Skeletal muscle tissue (tissue), 4 donors: ENCODE results near the gene ELK4. TPM values are rescaled to one million over a fixed set of nuclear protein-coding genes. Genes with fewer than 3 reads are reported as not detected.

Source experiments
- H3K27ac ChIP-seq: one replicate; pipeline ENCODE4 v1.7.0; 2013; ENCODE audit warnings: mild to moderate bottlenecking, low read depth, low read length, inconsistent platforms
- H3K27me3 ChIP-seq, 3 donors: one replicate each; pipeline ENCODE4 v1.7.0; 2013; ENCODE audit warnings: low read length in 3 of 3; ENCODE audit not compliant: control insufficient read depth in 3 of 3, insufficient read depth in 3 of 3
- H3K36me3 ChIP-seq, 3 donors: one replicate each; pipeline ENCODE4 v1.7.0; 2013; ENCODE audit warnings: low read length in 3 of 3; ENCODE audit not compliant: control insufficient read depth in 3 of 3, insufficient read depth in 3 of 3
- H3K4me1 ChIP-seq, 3 donors: one replicate each; pipeline ENCODE4 v1.7.0; 2013; ENCODE audit warnings: low read length in 3 of 3, mild to moderate bottlenecking in 3 of 3; ENCODE audit not compliant: control insufficient read depth in 3 of 3, insufficient read depth in 3 of 3
- H3K4me3 ChIP-seq, 3 donors: one replicate each; pipeline ENCODE4 v1.7.0; 2013; ENCODE audit warnings: low read length in 3 of 3
- H3K9ac ChIP-seq, 3 donors: one replicate each; pipeline ENCODE4 v1.7.0; 2013; ENCODE audit warnings: low read length in 3 of 3, mild to moderate bottlenecking in 3 of 3, moderate library complexity in 2 of 3, low read depth in 1 of 3
- H3K9me3 ChIP-seq, 3 donors: one replicate each; pipeline ENCODE4 v1.7.0; 2013; ENCODE audit warnings: low read length in 3 of 3; ENCODE audit not compliant: control insufficient read depth in 3 of 3
- total RNA-seq: library from RNA; depleted of rRNA; stranded (reverse); fragments of >200 nt; gene quantifications from one replicate; pipeline ENCODE4 v1.2.3, GENCODE V29; 2014
- donor health status: Osteomylitis.

Gene ELK4
- total RNA-seq, 1 donor from 2014 or later = 13.6 TPM

GRCh38 chr1:205665201-205666045 lies 33.6 kb upstream of the ELK4 start:
- Histone ChIP-seq H3K4me1 (peaks cover 3 to 51% (median 28%) of the 10 kb centered on the region in 3 donors), H3K9ac (no peak overlapping the region)

GRCh38 chr1:205664399-205665017 lies 32.7 kb upstream of the ELK4 start:
- Histone ChIP-seq H3K4me3 (no peak overlapping the region), H3K27me3 (peaks cover 0 to 9% (median under 1%) of the 10 kb centered on the region in 3 donors), H3K9ac (peak overlapping the region in 1 of 3 donors; percentile 25), H3K9me3 (no peaks in the 10 kb centered on the region), H3K36me3 (peaks cover 0 to 4% (median 0%) of the 10 kb centered on the region in 3 donors), H3K27ac (peak overlapping the region; percentile 12), H3K4me1 (peaks cover 3 to 43% (median 21%) of the 10 kb centered on the region in 3 donors)

More at GRCh38 chr1:205665201-205666045, 33.6 kb upstream of the ELK4 start:
- Histone ChIP-seq H3K27ac (no peak overlapping the region), H3K4me3 (no peak overlapping the region), H3K27me3 (peaks cover 0 to 9% (median 0%) of the 10 kb centered on the region in 3 donors), H3K9me3 (no peaks in the 10 kb centered on the region), H3K36me3 (peaks cover 0 to 4% (median 0%) of the 10 kb centered on the region in 3 donors)

DNA sequence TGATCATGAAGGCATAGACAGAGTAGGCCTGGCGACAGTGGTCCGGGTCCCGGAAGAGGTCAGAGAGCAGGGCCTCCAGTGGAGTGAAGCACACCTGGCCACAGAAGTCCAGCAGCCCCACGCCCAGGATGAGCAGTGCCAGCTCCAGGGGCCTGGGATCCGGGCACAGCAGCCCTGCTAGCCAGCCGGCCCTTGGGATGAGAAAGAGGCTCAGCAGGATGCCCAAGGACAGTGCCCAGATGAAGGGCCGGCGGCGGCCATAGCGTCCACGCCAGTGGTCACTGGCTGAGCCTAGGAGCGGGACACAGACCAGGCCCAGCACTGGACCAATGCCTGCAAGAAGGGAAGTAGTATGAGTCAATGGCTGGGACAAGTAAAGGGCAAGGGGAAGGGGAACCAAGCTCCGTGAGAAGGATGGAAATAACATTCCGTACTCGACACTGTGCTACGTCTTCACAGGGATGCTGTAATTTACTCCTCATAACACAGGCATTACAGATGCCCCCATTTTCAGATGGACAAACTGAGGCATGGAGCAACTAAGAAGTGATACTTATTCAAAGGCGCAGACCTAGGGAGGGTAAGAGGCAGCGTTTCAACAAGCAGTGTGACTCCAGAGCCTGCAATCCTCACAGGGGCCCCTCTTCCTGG lies 31.6 kb upstream of the ELK4 start:
- Histone ChIP-seq H3K4me1 (peaks cover 8 to 41% (median 24%) of the 10 kb centered on the region in 3 donors), H3K9me3 (no peaks in the 10 kb centered on the region), H3K27ac (no peak overlapping the region), H3K4me3 (no peak overlapping the region), H3K27me3 (peaks cover 0 to 9% (median 4%) of the 10 kb centered on the region in 3 donors), H3K36me3 (peaks cover 0 to 4% (median 0%) of the 10 kb centered on the region in 3 donors), H3K9ac (no peak overlapping the region)

- Histone ChIP-seq H3K27ac (no peak overlapping the region), H3K27me3 (peaks cover 0 to 9% (median 4%) of the 10 kb centered on the region in 3 donors), H3K4me1 (peaks cover 8 to 35% (median 24%) of the 10 kb centered on the region in 3 donors), H3K9me3 (no peaks in the 10 kb centered on the region), H3K9ac (no peak overlapping the region), H3K36me3 (peaks cover 0 to 4% (median 0%) of the 10 kb centered on the region in 3 donors), H3K4me3 (no peak overlapping the region)
These were observed 31.0 kb upstream of the ELK4 start for GRCh38 chr1:205662791-205663190.

DNA sequence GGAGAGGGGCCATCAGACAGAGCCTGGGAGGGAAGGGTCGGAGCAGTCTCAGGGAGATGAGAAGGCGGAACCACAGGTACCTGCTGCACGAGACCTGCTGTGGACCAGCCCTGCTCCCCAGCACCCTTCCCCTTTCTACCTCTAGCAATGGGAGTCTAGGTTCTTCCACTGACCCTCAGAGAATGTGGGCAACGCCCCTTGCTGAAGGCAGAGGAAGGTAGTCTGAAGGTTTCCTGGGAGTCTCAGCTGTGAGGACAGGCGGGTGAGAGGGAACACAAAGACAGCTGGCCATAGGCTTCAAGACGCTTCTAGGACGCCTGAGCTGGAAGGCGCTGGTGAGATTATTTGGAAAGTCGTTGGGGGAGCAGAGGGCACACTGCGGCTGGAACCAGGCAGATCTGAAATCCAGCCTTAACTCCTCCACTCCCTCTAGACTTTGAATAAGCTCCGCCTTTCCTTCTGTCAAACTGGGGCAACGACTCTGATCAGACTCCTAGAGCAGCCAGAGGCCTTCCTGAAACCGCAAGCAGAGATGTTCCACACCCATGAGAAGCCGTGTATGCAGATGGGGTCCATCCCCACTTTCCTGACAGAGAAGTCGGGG lies 30.4 kb upstream of the ELK4 start:
- peaks cover 8 to 36% (median 24%) of the 10 kb centered on the region in 3 donors for H3K4me1 ChIP-seq
- no peaks in the 10 kb centered on the region for H3K9me3 ChIP-seq
- H3K4me3 ChIP-seq = no peak overlapping the region
- peaks cover 0 to 9% (median 4%) of the 10 kb centered on the region in 3 donors for H3K27me3 ChIP-seq
- H3K36me3 ChIP-seq = peaks cover 0 to 4% (median 0%) of the 10 kb centered on the region in 3 donors
- no peak overlapping the region for H3K9ac ChIP-seq
- H3K27ac ChIP-seq = no peak overlapping the region

DNA sequence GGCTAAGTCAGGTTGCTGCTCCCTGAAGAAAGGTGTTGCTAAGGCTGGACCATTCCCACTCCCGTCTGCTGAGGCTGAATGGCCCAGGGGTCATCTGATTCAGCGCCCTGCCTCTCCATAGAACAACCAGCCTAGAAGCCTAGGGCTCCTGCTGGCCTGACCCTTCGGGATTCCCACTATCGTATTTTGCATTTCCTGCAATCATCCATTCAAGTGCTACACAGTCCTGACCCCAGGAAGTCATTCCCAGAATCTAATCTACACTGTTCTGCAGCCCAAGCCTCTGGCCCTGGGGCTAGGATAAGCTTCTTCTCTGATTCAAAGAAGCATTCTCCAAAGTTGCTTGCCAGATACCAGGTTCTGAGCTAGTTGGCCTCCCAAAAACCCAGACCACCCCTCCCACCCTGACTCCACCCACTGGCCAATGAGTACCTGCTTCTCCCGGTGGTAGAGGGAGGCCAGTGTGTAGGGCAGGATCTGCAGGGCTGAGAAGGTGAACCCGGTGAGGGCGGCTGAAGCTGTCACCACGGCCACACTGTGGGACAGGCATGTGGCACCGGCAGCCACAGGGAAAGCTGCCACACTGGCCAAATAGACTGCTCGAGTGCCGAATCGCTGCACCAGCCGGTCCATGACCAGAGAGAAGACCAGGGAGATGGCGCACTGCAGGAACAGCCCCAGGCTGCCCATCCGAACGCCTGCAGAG lies 29.8 kb upstream of the ELK4 start:
- no peak overlapping the region for H3K4me3 ChIP-seq
- peaks cover 0 to 7% (median 4%) of the 10 kb centered on the region in 3 donors for H3K27me3 ChIP-seq
- peaks cover 8 to 36% (median 24%) of the 10 kb centered on the region in 3 donors for H3K4me1 ChIP-seq
- H3K9me3 ChIP-seq = no peaks in the 10 kb centered on the region
- H3K36me3 ChIP-seq = peaks cover 0 to 4% (median 0%) of the 10 kb centered on the region in 3 donors
- no peak overlapping the region for H3K27ac ChIP-seq
- no peak overlapping the region for H3K9ac ChIP-seq

DNA sequence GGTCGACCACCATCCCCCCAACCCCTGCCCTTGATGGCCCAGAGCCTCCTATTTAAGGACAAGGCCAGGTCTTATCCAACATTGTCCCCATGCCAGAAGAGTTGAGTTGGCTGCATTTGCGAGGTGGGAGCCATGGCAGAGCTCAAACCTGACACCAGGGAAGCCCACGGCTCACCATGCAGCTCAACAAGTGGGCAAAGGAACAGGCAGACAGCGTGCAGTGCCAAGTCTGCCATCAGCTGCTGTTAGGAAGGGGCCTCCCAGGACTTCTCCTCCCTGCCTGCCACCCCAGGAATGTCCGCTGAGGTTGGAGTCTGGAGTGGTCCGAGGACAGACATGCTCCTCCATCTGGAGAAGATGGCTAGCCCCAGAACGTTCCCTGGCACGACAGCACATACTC lies 28.6 kb upstream of the ELK4 start:
- Histone ChIP-seq H3K36me3 (peaks cover 0 to 4% (median 0%) of the 10 kb centered on the region in 3 donors), H3K4me1 (peaks cover 8 to 33% (median 21%) of the 10 kb centered on the region in 3 donors), H3K9ac (no peak overlapping the region), H3K4me3 (no peak overlapping the region), H3K27ac (no peak overlapping the region), H3K9me3 (no peaks in the 10 kb centered on the region), H3K27me3 (peaks cover 0 to 4% (median 4%) of the 10 kb centered on the region in 3 donors)

DNA sequence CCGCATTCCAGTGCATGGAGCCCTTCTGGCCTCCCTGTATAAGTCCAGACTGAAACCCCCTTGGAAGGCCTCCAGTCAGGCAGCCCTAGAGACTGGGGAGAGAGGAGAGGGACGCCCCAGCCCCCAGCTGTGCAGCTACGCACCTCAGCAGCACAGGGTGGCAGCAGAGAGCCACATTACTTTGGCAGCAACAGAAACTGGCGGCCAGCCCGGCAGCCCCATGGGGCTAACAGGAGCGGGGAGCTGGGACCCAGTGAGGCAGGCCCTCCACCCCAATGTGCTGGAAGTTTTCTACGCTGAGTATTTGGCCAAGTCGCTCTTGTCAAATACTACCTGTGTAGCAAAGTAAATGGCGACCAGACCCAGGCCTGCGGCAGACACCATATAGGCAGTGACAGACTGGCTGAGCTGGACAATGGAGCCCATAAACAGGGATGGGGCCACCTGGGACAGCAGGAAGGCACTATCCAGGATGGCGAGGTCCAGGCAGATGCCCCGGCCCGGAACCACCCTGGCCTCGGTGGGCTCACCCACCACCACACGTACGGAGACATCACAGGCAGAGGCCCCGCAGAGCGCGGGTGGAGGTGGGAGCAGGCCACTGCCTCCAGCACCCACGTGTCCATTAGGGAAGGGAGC lies 27.3 kb upstream of the ELK4 start:
- Histone ChIP-seq H3K27me3 (peaks cover 0 to 4% (median 0%) of the 10 kb centered on the region in 3 donors), H3K4me1 (peaks cover 5 to 20% (median 9%) of the 10 kb centered on the region in 3 donors), H3K4me3 (peak overlapping the region in 1 of 3 donors; percentile 48), H3K36me3 (peaks cover 0 to 4% (median 0%) of the 10 kb centered on the region in 3 donors), H3K27ac (no peak overlapping the region), H3K9ac (peak overlapping the region in 1 of 3 donors; percentile 45), H3K9me3 (no peaks in the 10 kb centered on the region)
